ENCODE measurements around the gene ELL. TPM values are rescaled to one million over a fixed set of nuclear protein-coding genes. Genes with fewer than 3 reads are reported as not detected.

ELL gene
- total and polyA plus RNA-seq, 8 donors, result 4.1 to 88.7 (median 11.2) TPM

DNA sequence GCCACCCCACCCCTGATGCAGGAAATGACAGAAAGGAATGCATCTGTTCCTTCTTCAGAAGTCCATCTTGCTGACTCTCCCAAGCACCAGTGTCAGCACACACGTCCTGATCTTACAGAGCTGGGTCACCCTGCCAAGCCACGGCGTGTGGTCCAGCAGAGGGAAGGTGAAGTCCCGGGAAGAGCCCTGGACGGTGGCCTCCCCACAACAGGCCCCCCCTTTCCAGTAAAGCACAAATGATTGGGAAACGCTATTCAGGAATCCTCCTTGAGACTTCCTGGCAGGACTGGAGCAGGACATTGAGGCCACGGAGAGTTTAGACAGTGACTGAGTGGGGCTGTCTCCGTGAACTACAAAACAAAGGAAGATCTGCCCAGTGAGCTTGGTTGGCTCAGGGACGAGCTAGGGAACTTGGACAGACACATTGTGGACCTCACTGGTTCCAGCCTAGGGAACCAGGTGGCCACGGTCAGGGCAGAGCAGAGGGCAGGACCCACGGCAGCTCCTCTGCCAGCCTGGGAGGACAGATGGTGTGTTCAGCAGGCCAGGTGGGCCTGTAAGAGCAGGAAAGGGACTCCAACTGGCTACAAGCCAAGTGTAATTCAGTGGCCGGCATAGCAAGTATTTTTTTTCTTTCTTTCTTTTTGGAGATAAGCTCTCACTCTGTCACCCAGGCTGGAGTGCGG, 41.7 kb downstream of the ELL start:
- Histone ChIP-seq H3K9me3 (no peaks in the 10 kb centered on the region), H3K36me3 (no peaks in the 10 kb centered on the region), H3K4me3 (no peak overlapping the region), H3K27me3 (no peaks in the 10 kb centered on the region), H3K27ac (peak overlapping the region; percentile 26 to 92 (median 81)), H3K4me1 (peaks cover 43 to 92% (median 75%) of the 10 kb centered on the region in 4 donors)
- no peak for TF ChIP-seq POLR2A (IDR thresholded peaks at IDR 0.05)
- peak; percentile 91 for TF ChIP-seq EP300 (IDR thresholded peaks at IDR 0.05)
- TF ChIP-seq, protein P1, sequence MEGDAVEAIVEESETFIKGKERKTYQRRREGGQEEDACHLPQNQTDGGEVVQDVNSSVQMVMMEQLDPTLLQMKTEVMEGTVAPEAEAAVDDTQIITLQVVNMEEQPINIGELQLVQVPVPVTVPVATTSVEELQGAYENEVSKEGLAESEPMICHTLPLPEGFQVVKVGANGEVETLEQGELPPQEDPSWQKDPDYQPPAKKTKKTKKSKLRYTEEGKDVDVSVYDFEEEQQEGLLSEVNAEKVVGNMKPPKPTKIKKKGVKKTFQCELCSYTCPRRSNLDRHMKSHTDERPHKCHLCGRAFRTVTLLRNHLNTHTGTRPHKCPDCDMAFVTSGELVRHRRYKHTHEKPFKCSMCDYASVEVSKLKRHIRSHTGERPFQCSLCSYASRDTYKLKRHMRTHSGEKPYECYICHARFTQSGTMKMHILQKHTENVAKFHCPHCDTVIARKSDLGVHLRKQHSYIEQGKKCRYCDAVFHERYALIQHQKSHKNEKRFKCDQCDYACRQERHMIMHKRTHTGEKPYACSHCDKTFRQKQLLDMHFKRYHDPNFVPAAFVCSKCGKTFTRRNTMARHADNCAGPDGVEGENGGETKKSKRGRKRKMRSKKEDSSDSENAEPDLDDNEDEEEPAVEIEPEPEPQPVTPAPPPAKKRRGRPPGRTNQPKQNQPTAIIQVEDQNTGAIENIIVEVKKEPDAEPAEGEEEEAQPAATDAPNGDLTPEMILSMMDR (IDR thresholded peaks at IDR 0.05), result no peak
- TF ChIP-seq POLR2AphosphoS5 (IDR thresholded peaks at IDR 0.05), result peak; percentile 68 to 94 (median 83)
- peak; percentile 49 to 59 for DNase-seq
- intact Hi-C loops (cut with DNase I; ENCODE audit: low total_unique reads), result loop anchor here (5.0 kb wide), 1 partner anchor 37 kb away; no protein-coding TSS in a partner anchor
- WGBS, 5 donors, result 33 to 49% (median 39%) methylated on average over 9 to 13 of the region's 13 CpGs

DNA sequence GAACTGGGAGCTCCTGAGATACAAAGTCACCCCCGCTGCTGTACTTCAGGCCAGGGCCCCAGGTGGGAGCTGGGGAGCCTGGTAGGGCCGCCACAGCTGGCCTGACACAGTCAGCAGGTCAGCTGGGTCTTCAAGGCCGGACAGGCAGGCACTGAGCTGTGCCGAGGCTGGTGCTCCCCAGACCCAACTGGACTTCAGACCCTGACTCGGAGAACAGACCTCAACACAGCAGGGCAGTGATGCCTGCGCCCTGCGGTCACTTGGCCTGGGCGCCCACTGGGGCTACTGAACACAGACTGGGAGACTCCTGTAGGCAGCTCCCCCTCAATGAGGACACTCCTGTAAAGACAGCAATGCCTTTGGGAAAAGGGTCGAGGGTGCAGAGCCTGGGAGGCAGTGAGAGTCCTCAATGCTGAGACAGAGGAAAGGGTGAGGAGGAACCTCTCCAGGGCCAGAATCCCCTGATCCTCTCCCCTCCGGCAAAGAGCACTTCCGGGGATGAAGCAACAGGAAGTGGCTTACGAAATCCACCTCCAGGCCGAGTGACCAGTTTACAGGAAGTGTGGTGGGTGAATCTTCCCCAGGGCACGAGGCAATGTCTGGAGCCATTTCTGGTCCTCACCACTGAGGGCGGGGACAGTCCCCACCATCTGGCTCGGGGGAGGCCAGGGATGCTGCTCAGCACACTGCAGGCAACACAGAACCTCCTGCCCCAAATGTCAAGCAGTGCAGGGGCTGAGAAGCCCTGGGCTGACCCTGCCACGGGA, 43.1 kb downstream of the ELL start:
- WGBS, 5 donors, result 60 to 74% (median 72%) methylated on average over 9 to 17 of the region's 17 CpGs
- DNase-seq, result peak; percentile 70 to 75
- TF ChIP-seq POLR2AphosphoS5 (IDR thresholded peaks at IDR 0.05) (peak; percentile 59 to 88 (median 80)), EP300 (IDR thresholded peaks at IDR 0.05) (peak; percentile 60), POLR2A (IDR thresholded peaks at IDR 0.05) (no peak)
- TF ChIP-seq, protein P1 (IDR thresholded peaks at IDR 0.05), result no peak
- Histone ChIP-seq H3K27ac (peak overlapping the region; percentile 26 to 92 (median 81)), H3K36me3 (no peaks in the 10 kb centered on the region), H3K27me3 (no peaks in the 10 kb centered on the region), H3K9me3 (no peaks in the 10 kb centered on the region), H3K4me3 (no peak overlapping the region), H3K4me1 (peaks cover 54 to 92% (median 84%) of the 10 kb centered on the region in 4 donors)
- intact Hi-C loops (cut with DNase I; ENCODE audit: low total_unique reads), result no loop called here

GRCh38 chr19:18477974-18478373, 43.9 kb downstream of the ELL start:
- intact Hi-C loops (cut with DNase I; ENCODE audit: low total_unique reads), result no loop called here
- H3K4me1 ChIP-seq, result peaks cover 54 to 92% (median 85%) of the 10 kb centered on the region in 4 donors
- DNase-seq, result no peak
- no peaks in the 10 kb centered on the region for H3K27me3 ChIP-seq
- peaks cover 0 to 1% (median 0%) of the 10 kb centered on the region in 4 donors for H3K36me3 ChIP-seq
- H3K9me3 ChIP-seq, result no peaks in the 10 kb centered on the region
- 71 to 88% (median 85%) methylated on average over 3 to 8 of the region's 8 CpGs for WGBS, 5 donors
- TF ChIP-seq POLR2A (IDR thresholded peaks at IDR 0.05) (no peak), EP300 (IDR thresholded peaks at IDR 0.05) (no peak), POLR2AphosphoS5 (IDR thresholded peaks at IDR 0.05) (no peak)
- TF ChIP-seq, protein P1 (IDR thresholded peaks at IDR 0.05), result no peak
- H3K27ac ChIP-seq, result peak overlapping the region; percentile 25 to 92 (median 81)
- H3K4me3 ChIP-seq, result no peak overlapping the region

GRCh38 chr19:18477042-18477779, 44.7 kb downstream of the ELL start:
- peaks cover 54 to 88% (median 79%) of the 10 kb centered on the region in 4 donors for H3K4me1 ChIP-seq
- intact Hi-C loops (cut with DNase I; ENCODE audit: low total_unique reads), result no loop called here
- peaks cover 0 to 9% (median 5%) of the 10 kb centered on the region in 4 donors for H3K36me3 ChIP-seq
- no peak for TF ChIP-seq POLR2A (IDR thresholded peaks at IDR 0.05)
- TF ChIP-seq POLR2AphosphoS5 (IDR thresholded peaks at IDR 0.05), result no peak
- TF ChIP-seq, protein P1 (IDR thresholded peaks at IDR 0.05), result no peak
- no peak for TF ChIP-seq EP300 (IDR thresholded peaks at IDR 0.05)
- peak overlapping the region in 4 of 5 donors; percentile 77 to 92 (median 82) for H3K27ac ChIP-seq
- no peak overlapping the region for H3K4me3 ChIP-seq
- H3K27me3 ChIP-seq, result no peaks in the 10 kb centered on the region
- 69 to 93% (median 84%) methylated on average over 24 of the region's 24 CpGs for WGBS, 5 donors
- DNase-seq, result no peak
- no peaks in the 10 kb centered on the region for H3K9me3 ChIP-seq
